T follicular helper cell (primary cell): Measurements from ENCODE around the gene CTCFL.
"Not testable (repeated sequence)": the region's sequence is repeated elsewhere in the genome, so short reads cannot be mapped to it uniquely, and the experiment has no call there.

Experiments used
- DNase-seq: peaks from one replicate; pipeline ENCODE4 v3.0.0-alpha.2; 2020; ENCODE audit warnings: low read depth

Gene CTCFL

DNA sequence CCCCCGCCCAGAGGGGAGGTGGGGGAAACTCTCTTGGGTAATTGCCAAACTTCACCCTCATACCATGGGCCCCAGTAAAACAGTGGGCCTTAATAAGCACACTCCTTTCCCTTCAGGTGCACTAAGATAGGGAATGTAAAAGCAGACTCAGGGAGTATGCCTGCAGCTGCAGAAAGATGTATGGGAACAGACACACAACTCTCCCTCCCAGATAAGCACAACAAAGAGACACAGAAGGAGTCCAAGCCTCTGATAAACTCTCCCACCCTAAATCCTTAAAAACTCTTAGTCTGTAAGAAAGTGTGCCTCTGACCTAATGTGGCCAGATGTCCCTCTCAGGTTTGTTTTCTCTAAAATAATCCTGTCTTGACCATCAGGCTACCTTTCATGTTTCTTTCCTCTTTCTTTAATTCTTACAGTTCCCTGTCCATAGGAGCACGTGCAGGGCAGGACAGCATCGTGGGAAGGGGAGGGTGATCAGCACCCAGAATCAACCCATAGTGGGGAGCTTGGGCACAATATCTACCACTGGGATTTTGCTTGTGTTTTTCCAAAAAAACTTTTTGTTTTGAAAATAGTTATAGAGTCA lies 11.3 kb upstream of the CTCFL start:
- no peak for DNase-seq

DNA sequence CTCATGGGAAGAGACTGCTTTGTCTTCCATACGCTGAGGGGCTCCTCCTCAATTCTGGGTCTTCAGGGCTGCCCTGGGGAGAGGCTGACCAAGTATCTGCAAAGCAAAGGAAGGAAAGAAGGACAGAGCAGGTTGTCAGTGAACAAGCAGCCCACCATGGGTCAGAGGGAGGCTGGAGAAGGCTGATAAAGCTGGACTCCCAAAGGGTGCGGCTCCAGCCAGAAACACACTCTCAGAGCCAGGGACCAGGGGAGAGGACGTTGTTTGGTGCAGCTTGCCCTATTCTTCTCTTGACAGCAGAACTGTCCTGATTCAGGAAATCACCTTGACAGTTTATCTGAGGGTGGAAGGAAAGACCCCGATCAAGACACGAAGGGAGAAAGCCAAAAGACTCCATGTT lies 10.4 kb upstream of the CTCFL start:
- DNase-seq, result no peak

DNA sequence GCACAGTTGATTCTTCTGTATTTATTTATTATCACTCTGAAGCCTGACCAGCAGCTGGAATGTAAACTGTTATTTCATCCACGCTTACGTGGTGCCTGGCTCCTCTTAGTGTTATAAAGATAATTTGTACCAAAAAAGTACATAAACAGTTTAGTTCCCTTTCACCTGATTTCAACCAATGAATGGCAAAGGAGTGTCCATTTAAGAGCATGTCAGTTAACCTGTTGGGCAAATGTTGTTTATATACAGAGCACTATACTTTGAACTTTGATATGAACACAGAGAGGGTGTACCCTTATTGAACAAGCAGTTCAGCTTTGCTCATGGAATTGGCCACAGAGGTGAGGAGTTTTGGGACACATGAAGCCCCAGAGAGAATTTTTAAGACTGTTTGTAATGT lies 7.2 kb upstream of the CTCFL start:
- no peak for DNase-seq

DNA sequence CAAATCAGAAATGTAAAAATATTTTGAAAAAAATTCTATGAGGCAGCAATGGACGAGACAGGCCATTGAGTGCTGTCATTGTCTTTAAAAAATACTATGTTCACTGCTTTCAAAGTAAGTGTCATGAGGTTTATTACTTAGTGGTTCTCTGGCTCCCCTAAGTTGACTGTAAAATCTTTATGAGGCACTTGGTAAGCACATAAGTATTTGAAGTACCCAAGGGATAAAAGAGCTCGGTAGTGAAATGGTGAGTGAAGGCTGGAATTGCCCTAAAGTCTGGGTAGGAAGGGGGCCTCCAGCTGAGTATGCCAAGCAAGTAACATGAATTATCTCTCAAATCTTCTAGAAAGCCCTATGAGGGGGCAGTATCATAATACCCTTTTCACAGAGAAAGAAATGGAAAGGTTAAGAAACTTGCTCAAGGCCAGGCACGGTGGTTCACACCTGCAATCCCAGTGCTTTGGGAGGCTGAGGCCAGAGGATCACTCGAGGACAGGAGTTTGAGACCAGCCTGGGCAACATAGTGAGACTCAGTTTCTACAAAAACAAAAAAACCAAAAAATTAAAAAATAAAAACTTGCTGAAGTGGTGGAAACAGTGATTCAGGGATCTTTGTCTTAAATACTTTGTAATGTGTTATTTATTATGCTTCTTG lies 5.5 kb upstream of the CTCFL start:
- no peak for DNase-seq

DNA sequence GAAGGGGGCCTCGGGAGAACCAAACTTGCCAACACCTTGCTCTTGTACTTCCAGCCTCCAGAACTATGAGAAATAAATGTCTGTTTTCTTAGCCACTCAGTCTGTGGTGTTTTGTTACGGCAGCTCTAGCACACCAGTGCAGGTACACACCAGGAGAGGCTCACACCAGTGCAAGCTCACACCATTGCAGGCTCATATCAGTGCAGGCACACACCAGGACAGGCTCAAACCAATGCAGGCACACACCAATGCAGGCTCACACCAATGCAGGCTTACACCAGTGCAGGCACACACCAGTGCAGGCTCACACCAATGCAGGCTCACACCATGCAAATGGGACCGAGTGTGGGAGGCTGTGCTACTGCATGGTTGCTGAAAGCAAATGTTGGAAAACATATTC lies 4.9 kb upstream of the CTCFL start:
- DNase-seq, result no peak

DNA sequence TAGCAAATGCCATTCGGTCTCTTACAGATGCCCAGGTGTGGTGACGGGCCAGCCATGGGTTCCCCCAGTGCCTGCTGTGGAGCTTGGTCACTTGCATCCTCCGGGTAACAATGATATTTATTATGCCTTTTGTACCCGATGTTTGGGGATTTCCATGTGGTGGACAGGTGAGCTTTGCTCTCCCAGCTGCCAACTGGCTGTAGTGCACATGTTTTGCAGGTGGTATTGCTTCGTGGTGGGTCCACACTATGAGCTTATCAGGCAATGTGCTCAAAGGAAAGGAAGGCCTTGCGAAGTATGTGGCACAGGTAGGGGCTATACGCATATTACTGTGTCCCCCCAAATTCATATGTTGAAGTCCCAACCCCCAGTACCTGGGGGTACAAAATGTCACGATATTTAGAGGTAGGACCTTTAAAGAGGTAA lies 4.2 kb upstream of the CTCFL start:
- no peak for DNase-seq

DNA sequence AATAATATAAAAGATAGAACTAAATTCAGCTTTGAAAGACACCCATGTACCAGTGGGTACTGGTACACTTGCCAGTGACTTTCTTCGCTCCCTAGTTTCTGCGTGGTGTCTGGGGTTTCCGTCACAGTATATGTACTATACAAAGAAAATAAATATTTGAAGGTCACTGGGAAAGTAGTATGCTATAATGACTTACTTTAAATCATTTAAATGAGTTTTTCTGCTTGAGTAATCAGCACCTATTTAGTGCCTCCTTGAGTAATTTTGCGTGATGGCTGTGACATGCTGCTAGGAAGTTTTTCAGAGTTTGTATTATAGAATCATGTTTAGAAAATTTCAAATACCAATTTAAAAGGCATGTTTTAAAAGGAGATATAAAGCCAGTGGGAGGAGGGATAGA lies 3.2 kb upstream of the CTCFL start:
- no peak for DNase-seq

DNA sequence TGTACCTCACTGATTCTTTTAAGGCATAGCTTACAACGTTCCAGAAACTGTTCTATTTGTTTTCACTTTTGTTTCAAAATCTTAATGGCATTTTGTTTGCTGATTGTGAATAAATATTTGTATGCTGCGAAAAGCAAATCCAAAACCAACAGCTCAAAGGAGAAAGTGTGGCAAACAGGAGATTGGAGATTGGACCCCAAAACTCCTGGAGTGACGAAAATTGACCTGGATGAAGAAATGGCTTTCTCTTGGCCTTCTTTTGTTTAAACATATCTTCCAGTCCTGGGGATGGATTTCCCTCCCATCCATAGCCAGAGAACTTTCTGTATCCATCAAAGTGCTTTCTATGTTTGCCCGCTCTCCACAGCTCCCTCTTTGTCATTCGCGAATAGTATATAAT lies 2.8 kb upstream of the CTCFL start:
- DNase-seq, result no peak

DNA sequence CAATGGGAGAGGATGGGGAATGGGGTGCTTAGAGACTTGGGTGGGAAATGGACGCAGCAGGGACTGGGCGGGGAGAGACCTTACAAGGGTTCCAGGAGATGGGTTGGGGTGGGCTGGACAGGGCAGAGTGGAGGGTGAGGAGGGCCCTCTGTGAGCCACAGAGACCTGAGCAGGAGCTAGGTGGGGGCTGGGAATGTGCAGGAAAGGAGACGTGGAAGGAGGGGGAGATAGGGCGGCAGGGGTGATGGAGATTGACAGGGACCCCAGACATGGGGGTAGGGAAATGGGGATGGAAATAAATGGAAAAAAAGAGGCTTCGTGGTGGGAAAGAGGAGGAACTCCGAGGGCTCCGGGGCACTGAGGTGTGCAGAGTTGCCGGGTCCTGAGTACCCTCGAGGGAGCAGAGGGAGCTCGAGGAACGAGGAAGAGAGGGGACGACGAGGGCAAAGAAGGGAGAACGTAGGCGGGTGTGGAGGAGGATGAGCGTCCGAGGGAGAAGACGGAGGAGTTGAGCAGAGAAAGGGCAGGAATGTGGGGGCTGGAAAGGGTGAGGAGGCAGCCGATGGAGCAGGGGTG lies 2.0 kb upstream of the CTCFL start:
- DNase-seq, result no peak

DNA sequence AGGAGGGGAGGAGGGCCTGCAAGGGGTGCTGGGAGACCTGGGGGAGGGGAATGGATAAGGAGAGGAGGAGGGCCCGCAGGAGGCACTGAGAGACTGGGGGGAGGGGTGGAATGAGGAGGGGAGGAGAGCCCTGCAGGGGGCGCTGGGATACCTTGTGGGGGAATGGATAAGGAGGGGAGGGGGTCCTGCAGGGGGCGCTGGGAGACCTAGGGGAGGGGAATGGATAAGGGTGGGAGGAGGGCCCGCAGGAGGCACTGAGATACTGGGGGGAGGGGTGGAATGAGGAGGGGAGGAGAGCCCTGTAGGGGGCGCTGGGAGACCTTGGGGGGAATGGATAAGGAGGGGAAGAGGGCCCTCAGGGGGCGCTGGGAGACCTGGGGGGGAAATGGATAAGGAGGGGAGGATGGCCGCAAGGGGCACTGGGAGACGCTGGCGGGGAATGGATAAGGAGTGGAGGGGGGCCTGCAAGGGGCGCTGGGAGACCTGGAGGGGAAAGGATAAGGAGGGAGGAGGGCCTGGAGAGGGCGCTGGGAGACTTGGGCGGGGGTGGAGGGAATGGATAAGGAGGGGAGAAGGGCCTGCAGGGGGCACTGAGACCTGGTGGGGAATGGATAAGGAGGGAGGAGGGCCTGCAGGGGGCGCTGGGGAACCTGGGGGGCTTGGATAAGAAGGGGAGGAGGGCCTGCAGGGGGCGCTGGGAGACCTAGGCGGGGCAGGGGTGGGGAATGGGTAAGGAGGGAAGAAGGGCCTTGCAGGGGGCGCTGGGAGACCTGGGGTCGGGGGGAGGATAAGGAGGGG lies 1.3 kb upstream of the CTCFL start:
- DNase-seq, result no peak

DNA sequence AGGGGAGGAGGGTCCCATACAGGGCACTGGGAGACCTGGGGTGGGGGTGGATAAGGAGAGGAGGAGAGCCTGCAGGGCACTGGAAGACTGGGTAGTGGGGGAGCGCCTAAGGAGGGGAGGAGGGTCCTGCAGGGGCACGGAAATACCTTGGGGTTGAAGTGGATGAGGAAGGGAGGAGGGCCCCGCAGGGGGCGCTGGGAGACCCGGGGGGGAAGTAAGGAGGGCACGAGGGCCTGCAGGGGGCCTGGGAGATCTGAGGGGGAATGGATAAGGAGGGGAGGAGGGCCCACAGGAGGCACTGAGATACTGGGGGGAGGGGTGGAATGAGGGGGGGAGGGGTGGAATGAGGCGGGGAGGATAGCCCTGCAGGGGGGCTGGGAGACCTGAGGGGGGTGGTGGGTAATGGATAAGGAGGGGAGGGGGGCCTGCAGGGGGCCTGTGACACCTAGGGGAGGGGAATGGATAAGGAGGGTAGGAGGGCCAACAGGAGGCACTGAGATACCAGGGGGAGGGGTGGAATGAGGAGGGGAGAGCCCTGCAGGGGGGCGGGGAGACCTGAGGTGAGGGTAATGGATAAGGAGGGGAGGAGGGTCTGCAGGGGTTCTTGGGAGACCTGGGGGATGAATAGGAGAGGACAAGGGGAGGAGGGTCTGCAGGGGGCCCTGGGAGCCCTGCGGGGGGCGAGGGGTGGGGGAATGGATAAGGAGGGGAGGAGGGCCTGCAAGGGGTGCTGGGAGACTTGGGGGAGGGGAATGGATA lies 567 bp upstream of the CTCFL start:
- DNase-seq, result no peak

DNA sequence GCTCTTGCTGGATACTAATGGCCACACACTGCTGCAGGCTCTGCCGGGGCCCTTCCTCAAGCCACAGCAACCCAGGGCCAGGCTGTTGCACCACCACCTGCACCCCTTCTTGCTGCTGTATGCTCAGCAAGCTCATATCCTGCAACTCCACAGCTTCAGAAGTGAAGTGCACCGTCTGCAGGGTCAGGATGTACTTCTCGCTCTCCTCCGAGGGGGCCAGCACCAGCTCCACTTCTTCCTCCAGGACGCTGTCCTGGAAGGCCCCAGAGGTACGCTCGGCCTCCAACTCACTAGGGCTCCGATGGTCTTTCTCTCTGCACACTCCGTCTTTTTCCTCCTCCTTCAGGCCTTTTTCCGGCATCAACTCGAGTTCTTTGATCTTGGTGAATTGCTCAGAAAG lies 1.2 kb downstream of the CTCFL start:
- DNase-seq, result no peak

DNA sequence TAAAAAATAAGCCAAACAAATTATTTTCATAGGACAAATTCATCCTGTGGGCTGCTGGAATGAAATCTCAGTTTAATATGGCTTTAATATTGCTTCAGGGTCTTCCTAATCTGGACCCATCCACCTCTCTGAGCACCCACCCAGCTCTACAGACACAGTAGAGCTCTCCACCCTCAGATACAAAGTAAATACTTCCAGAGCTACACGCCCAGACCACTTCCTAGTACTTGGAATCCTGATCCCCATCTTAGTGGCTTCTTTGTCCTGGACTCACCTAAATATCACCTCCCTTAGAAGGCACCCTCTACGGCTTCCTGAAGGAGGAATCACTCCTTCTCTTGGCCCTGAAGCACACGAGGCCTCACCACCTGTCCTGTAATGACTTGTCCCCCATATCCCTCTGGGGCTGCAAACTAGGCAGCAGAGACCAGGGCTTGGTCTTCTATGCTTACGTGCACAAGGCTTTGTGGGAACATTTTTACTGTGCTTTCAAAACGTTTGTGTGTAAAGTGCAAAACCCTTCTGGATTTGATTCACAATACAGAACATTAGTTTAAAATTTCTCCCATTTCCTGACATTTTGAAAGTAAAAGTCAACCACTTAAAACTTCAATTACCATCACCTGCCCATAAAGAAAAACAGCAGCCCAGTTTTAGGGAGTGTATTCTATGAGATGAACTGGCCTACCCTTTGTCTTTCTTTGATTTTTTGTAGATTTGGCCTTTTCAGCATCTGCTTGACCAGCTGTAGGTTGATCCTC lies 2.4 kb downstream of the CTCFL start:
- DNase-seq, result no peak

DNA sequence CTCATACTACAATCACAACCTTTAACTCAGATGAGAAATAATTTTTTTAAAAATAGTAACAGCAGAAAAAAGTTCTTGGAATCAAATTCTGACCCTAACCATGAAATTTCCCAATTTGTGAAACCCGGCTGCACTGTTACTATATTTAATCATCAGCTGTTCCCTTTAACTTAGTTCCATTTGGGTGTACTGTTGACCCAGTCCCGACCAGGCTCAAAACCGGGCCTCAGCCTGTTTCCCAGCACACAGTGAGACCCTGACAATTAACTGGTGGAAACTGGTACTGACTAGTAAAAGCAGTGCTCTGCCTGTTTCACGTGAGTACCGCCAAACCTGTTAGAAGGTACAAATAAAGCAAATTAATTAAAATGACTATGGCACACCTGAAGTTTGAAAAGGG lies 7.0 kb downstream of the CTCFL start:
- no peak for DNase-seq

DNA sequence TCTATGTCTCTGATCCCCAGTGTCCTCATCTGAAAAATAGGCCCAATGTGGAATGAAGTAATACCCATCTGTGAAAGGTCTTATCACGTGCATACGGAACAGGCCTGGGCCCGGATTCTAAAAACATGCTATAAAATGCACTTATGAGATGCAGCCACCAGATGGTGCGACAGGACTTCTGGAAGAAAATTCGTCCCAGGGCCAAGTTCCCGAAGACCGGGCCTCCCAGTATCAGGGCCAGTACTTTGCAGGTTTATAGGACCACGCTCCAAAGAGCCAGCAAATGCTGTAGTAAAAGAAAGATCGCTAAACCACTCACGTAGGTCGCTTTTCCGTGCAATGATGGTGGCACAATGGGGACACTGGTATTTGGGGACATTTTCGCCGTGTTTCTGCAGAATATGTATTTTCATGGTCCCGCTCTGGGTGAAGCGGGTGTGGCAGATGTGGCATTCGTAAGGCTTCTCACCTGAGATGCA lies 10.6 kb downstream of the CTCFL start:
- DNase-seq, result no peak

DNA sequence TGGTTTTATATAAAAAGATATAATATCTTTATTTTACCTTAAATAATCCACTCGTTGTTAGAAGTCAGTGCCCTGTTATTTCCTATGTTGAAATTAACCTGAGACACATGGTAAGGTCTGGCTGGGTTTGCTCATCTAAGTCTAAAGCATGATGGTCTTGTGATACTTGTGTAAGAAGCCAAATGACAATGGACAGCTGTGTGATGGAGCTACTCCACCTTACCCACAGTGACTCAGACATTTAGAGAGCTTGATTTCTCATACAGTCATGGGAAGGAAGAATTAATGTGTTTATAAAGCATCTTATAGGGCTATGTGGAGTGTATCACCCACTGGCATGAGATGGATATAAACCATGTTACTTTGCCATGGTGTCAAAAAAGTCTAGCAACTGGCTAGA lies 11.7 kb downstream of the CTCFL start:
- DNase-seq, result no peak

DNA sequence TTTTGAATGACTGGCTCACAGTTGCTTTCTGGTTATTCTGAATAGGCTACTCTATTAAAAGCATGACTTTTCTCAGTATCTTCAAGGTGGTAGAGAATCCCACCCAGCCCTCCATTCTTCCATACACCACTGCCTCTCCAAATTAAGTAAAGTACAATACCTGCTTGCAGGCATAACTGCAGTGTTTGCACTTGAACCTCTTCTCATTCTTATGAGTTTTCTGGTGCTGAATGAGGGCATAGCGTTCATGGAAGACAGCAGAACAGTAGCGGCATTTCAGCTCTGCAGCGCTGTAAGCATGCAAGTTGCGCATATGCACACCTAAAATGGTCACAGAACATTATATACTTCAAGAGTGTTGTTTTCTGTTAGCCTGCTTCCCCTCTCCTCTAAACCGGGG lies 12.5 kb downstream of the CTCFL start:
- DNase-seq, result no peak

DNA sequence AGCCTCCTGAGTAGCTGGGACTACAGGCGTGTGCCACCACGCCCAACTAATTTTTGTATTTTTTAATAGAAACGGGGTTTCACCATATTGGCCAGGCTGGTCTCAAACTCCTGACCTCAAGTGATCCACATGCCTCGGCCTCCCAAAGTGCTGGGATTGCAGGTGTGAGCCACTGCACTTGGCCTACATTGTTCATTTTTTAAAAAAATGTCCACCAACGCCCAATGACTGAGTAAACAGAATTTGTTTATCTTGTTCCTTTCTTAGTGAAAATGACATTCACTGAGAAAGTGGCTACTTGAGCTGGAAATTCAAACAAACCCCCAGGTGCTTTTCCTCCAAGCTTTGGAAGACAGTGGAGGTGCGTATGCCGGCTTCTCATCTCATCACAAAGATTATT lies 13.2 kb downstream of the CTCFL start:
- not testable (repeated sequence) for DNase-seq

DNA sequence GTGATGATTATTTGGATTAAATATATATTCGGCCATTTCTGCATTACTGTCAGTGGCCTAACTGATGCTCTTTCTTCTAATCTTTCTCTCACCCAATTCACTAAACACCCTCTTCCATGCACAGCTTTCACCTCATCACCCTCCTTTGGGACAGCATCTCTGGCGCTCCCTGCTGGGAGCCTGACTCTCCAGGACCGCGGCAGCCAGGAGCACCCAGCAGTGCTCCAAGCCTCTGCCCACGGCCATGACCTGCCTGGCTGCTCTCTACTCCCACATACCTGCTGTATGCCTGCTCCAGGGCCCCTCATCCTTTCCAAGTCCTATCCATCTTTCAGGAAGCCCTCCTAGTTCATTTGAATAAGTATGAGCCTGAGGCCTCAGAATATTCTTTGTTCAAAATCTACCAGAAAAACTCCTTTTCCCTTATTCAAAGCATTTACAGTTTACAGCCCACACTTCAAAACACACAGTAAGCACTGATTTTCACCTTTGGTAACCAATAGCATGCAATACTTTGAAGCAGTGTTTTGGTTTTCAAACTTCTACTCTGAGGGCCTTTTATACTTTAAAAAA lies 15.2 kb downstream of the CTCFL start:
- no peak for DNase-seq

DNA sequence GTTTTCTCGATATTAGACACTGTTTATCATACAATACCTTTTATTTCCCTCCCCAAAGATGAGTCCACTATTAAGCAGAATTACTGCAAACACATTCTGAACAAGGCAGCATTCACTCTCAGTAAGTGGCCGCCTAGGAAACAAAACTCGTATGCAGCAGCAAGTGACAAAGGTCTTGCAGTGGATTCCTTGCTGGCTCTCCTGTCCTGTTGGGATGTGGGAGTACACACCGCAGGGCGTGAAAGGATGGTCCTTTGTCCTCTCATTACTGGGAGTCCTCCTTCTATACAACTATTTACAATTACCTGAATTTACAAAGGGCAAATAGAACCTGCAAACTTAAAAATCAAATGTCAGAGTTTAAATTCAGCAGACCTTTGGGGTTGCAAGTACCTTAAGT lies 16.1 kb downstream of the CTCFL start:
- DNase-seq, result no peak

DNA sequence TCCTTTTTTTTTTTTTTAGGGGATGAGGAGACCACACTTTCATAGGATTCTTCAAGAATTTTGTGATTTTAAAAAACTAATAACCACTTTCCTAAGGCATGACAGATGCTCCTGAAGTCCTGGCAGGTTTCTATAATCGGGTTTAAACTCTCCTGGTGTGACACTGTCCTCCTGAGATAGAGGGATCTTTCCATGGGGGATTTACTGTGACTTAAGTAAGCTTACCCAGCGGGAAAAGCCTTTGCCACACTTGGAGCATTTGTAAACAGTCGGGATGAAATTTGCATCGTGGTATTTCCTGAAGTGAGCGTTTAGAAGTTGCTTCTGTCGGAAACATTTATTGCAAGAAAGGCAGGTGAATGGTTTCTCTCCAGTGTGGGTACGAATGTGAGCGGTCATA lies 16.6 kb downstream of the CTCFL start:
- DNase-seq, result no peak
